Activated T-helper 17 cell treated with anti-CD3 and anti-CD28 coated beads, Interleukin-2, amount 50 U/mL, for 72 hours (primary cell): ENCODE results near the gene TMEM132C. TPM values are rescaled to one million over a fixed set of nuclear protein-coding genes. Genes with fewer than 3 reads are reported as not detected.

Source experiments
- ATAC-seq: fragments of 150-1000 bp; cut with Tn5 transposase; replicated peaks from 2 replicates; pipeline ENCODE4 v1.10.0; 2021; ENCODE audit warnings: mild to moderate bottlenecking, moderate library complexity
- H3K27ac Mint-ChIP-seq: one replicate; pipeline ENCODE4 v1.8.0; 2022; ENCODE audit warnings: mixed read lengths
- H3K27me3 Mint-ChIP-seq: one replicate; pipeline ENCODE4 v1.8.0; 2022; ENCODE audit warnings: mixed read lengths
- H3K36me3 Mint-ChIP-seq: one replicate; pipeline ENCODE4 v1.8.0; 2022; ENCODE audit warnings: low read depth, mild to moderate bottlenecking, mixed read lengths
- H3K4me1 Mint-ChIP-seq: one replicate; pipeline ENCODE4 v1.8.0; 2022; ENCODE audit warnings: mixed read lengths
- H3K4me3 Mint-ChIP-seq: one replicate; pipeline ENCODE4 v1.8.0; 2022; ENCODE audit warnings: mild to moderate bottlenecking, mixed read lengths
- H3K9me3 Mint-ChIP-seq: one replicate; pipeline ENCODE4 v1.8.0; 2022; ENCODE audit warnings: mixed read lengths
- total RNA-seq, 2 donors: library from RNA; stranded (reverse); gene quantifications; one replicate each; pipeline ENCODE4 v1.2.3, GENCODE V29; 2022

The TMEM132C gene
- total RNA-seq, 2 donors from 2014 or later, result not detected

DNA sequence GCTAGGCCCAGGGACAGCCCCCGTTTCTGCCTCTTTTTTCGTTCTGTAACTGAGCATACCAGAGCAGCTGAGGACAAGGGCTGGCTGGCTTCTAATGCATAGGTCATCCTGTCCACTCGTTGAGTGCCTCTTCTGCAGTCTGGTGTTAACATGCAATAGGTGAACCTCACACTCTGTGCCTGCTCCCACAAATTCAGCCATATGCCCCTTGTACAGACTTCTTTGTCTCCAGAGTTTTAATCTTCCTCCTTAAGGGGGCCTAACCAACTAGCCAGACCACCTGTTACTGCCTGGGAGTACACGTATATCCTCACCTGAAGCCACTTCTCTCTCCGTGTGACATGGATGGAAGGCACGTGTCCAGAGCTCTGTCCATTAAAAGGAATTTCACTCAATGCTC, 445.7 kb downstream of the TMEM132C start:
- Mint-ChIP-seq H3K27ac (no peak overlapping the region), H3K4me1 (no peaks in the 10 kb centered on the region), H3K36me3 (no peaks in the 10 kb centered on the region), H3K9me3 (peaks cover 8% of the 10 kb centered on the region), H3K27me3 (peaks cover 6% of the 10 kb centered on the region), H3K4me3 (no peak overlapping the region)
- ATAC-seq, result no peak

DNA sequence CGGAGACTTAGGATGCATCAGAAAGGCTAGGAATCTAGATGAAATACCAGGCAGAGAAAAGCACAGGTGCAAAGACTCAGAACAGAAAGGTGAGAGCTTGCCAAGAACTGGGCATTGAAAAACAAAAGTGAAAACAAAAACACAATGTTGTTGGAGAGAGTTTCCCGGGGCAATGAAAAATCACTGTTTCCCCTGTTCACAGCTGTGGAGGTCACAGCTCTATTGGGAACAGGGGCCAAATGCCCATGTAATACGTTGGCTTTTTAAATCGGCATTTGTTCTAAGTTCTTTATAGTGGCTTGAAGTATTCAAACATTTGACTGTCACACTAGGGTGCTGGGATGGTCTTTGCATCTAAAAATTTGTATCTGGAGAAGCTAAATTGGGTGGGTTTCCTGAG, 448.5 kb downstream of the TMEM132C start:
- Mint-ChIP-seq H3K27ac (no peak overlapping the region), H3K9me3 (peaks cover 12% of the 10 kb centered on the region), H3K4me1 (no peaks in the 10 kb centered on the region)

DNA sequence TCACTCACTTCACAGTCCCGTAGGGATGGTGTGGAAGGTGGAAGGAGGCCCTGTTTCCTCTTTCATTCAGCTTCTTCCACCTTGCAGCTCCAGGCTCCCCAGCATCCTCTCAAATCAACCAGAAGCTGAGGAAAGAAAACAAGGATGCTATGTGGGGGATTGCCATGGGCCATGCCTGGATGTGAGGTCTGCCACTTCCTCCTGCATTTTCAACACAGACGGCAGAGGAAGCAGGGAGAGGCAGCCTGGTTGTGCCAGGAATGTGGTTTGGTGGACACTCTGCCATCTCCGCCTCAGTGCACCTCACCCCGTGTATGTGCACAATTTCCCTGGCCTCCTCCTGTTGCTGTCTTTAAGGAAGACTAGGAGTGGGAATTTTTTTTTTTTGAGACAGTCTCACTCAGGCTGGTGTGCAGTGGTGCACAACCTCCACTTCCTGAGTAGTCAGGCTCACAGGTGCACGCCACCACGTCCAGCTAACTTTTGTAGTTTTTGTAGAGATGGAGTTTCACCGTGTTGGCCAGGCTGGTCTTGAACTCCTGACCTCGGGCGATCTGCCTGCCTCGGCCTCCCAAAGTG, 457.6 kb downstream of the TMEM132C start:
- ATAC-seq, result no peak
- H3K4me1 Mint-ChIP-seq, result no peaks in the 10 kb centered on the region
- H3K27ac Mint-ChIP-seq, result no peak overlapping the region
- peaks cover 16% of the 10 kb centered on the region for H3K27me3 Mint-ChIP-seq
- no peak overlapping the region for H3K4me3 Mint-ChIP-seq
- H3K9me3 Mint-ChIP-seq, result peaks cover under 1% of the 10 kb centered on the region
- H3K36me3 Mint-ChIP-seq, result no peaks in the 10 kb centered on the region

More for the DNA sequence above, 448.5 kb downstream of the TMEM132C start:
- no peak for ATAC-seq
- Mint-ChIP-seq H3K27me3 (peaks cover 6% of the 10 kb centered on the region), H3K36me3 (no peaks in the 10 kb centered on the region), H3K4me3 (no peak overlapping the region)

DNA sequence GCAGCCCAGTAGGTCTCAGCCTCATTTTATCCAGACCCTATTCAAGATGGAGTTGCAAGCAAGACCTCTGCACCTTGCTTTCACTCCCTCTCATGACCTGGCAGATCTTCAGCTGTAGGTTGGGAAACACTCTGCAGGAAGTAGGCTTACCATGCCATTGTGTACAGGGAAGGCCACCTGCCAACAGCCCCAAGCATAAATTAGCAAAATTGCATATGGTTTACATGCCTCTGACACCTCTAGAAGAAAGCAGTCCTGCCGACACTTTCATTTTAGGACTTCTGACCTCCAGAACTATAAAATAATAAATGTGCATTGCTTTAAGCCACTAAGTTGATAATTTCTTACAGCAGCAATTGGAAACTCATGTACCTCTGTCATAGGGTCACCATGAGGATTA, 459.9 kb downstream of the TMEM132C start:
- no peak overlapping the region for H3K27ac Mint-ChIP-seq
- no peak for ATAC-seq
- H3K4me3 Mint-ChIP-seq, result no peak overlapping the region
- H3K4me1 Mint-ChIP-seq, result no peaks in the 10 kb centered on the region
- H3K9me3 Mint-ChIP-seq, result no peaks in the 10 kb centered on the region
- peaks cover 18% of the 10 kb centered on the region for H3K27me3 Mint-ChIP-seq
- H3K36me3 Mint-ChIP-seq, result no peaks in the 10 kb centered on the region

DNA sequence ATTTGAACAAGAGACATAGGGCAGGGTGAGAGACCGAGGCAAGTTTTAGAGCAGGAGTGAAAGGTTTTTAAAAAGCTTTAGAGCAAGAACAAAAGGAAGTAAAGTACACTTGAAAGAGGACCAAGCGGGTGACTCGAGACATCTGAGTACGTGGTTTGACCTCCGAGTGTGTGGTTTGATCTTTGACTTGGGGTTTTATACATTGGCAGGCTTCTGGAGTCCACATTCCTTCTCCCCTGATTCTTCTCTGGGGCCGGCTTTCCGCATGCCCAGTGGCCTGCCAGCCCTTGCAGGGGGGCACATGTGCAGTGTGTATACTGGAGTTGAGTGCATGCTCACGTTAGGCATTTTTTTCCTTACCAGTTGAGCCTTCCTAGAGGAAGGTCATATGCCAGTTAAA, 460.5 kb downstream of the TMEM132C start:
- H3K27ac Mint-ChIP-seq, result no peak overlapping the region
- ATAC-seq, result no peak
- no peaks in the 10 kb centered on the region for H3K4me1 Mint-ChIP-seq
- H3K4me3 Mint-ChIP-seq, result no peak overlapping the region
- H3K27me3 Mint-ChIP-seq, result peaks cover 18% of the 10 kb centered on the region
- no peaks in the 10 kb centered on the region for H3K36me3 Mint-ChIP-seq
- no peaks in the 10 kb centered on the region for H3K9me3 Mint-ChIP-seq

DNA sequence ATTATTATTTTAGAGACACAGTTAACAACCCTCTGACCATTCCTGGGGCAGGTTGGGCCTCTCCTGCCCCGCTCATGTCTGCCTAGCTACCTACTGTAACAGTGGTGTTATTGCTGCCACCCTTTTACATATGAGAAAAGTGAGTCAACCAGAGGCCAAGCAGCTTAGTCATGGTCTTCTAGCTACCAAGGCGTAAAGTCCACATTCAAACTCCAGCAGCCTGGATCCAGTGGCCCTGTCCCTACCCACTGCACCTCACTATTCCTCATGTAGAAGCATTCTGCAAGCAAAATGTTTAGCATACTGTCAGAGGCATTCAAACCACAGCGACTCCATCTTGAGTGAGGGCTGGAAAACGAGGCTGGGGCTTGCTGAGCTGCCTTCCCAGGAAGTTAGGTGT, 461.0 kb downstream of the TMEM132C start:
- ATAC-seq, result no peak
- Mint-ChIP-seq H3K9me3 (no peaks in the 10 kb centered on the region), H3K4me1 (no peaks in the 10 kb centered on the region), H3K4me3 (no peak overlapping the region), H3K27ac (no peak overlapping the region), H3K36me3 (no peaks in the 10 kb centered on the region), H3K27me3 (peaks cover 18% of the 10 kb centered on the region)

DNA sequence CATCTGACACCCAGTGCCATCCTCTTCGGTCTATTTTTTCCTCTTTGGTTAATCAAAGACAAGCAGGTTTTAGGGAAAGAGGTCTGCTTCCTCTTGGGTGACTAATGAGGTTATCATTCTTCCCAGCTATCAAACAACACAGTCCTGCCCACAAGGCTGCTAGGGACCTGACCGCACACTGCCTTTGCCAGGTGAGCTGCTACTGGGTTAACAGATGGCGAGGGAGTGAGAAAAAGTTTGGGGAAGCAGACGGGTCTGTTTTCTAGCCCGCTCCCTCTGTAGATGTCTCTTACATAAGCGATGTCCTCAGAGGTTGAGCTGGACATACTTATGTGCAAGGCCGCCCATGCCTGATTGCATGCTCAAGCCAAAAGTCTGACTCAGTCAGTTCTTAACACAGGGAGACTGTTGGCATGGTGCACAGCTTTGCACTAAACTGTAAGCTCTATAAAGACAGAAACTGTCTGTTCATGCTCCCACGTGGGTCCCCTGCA, 462.7 kb downstream of the TMEM132C start:
- no peaks in the 10 kb centered on the region for H3K4me1 Mint-ChIP-seq
- H3K27me3 Mint-ChIP-seq, result peaks cover 18% of the 10 kb centered on the region
- H3K4me3 Mint-ChIP-seq, result no peak overlapping the region
- H3K36me3 Mint-ChIP-seq, result no peaks in the 10 kb centered on the region
- ATAC-seq, result no peak
- H3K9me3 Mint-ChIP-seq, result no peaks in the 10 kb centered on the region
- H3K27ac Mint-ChIP-seq, result no peak overlapping the region

DNA sequence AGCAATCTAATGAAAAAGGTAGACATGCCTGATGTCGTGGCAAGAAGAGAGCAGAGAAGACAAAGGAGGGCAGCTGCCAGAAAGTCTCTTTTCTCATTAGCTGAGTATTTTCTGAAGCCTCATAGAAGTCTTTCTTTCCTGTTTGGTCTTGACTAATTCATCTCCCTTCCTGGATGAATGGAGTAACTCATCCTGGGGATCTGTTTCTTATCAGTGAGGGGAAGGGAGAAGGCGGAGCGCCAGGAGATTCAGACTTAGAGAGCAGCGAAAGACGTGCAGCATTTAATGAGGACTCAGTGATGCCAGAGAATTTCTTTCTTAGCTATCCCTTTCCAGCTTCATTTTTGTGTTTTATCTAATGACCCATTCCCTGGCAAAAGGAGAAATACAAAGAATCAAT, 467.4 kb downstream of the TMEM132C start:
- Mint-ChIP-seq H3K27ac (no peak overlapping the region), H3K27me3 (peaks cover 10% of the 10 kb centered on the region), H3K4me1 (no peaks in the 10 kb centered on the region)

DNA sequence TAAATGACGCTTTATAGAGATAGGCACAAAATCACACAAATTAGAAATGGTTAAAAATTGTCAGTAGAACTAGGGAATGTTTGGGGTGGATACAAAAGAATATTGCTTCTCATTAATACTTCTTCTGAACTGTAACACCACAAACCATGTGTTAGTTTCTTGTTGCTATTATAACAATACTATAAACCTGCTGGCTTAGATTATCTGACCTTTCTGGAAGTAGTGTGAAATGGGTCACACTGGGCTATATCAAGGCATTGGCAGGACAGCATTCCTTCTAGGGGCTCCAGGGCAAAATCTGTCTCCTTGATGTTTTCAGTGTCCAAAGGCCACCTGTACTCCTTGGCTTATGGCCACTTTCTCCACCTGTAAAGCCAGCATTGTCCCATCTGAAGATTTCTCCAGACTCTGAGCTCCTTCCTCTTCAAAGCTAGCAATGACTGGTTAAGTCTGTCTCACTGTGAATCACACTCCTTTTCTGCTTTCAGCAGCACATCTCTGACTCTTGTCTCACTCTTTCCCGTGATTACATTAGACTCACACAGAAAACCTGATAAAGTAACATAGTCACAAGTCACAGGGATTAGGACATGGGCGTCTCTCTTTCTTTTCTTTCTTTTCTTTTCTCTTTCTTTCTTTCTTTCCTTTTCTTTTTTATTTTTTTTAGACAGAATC, 470.5 kb downstream of the TMEM132C start:
- no peak overlapping the region for H3K4me3 Mint-ChIP-seq
- peaks cover 15% of the 10 kb centered on the region for H3K27me3 Mint-ChIP-seq
- ATAC-seq, result no peak
- peaks cover 7% of the 10 kb centered on the region for H3K9me3 Mint-ChIP-seq
- no peaks in the 10 kb centered on the region for H3K4me1 Mint-ChIP-seq
- no peaks in the 10 kb centered on the region for H3K36me3 Mint-ChIP-seq
- no peak overlapping the region for H3K27ac Mint-ChIP-seq

More for the DNA sequence above, 467.4 kb downstream of the TMEM132C start:
- H3K4me3 Mint-ChIP-seq, result no peak overlapping the region
- no peaks in the 10 kb centered on the region for H3K36me3 Mint-ChIP-seq
- ATAC-seq, result no peak
- H3K9me3 Mint-ChIP-seq, result peaks cover 5% of the 10 kb centered on the region

DNA sequence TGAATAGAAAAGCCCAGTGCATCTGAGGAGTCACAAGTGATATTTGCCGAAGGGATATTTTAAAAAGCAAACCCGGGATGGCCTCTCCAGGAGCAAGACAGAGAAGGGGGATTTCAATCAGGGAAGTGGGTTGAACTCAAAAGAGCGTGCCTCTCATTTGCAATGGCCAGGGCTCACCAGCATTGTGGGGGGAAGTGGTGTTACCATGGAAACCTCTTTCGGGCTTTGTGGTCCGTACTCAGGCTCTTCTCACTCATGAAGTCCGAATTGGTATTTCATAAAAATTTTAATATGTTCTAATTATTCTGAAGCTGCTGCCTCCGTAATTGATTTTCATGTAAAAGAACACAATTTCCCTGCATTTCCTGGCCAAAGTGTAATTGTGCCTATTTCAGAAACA, 476.9 kb downstream of the TMEM132C start:
- H3K36me3 Mint-ChIP-seq, result no peaks in the 10 kb centered on the region
- no peak overlapping the region for H3K27ac Mint-ChIP-seq
- H3K4me3 Mint-ChIP-seq, result no peak overlapping the region
- H3K9me3 Mint-ChIP-seq, result peaks cover 7% of the 10 kb centered on the region
- H3K4me1 Mint-ChIP-seq, result no peaks in the 10 kb centered on the region
- peaks cover 24% of the 10 kb centered on the region for H3K27me3 Mint-ChIP-seq
- no peak for ATAC-seq

DNA sequence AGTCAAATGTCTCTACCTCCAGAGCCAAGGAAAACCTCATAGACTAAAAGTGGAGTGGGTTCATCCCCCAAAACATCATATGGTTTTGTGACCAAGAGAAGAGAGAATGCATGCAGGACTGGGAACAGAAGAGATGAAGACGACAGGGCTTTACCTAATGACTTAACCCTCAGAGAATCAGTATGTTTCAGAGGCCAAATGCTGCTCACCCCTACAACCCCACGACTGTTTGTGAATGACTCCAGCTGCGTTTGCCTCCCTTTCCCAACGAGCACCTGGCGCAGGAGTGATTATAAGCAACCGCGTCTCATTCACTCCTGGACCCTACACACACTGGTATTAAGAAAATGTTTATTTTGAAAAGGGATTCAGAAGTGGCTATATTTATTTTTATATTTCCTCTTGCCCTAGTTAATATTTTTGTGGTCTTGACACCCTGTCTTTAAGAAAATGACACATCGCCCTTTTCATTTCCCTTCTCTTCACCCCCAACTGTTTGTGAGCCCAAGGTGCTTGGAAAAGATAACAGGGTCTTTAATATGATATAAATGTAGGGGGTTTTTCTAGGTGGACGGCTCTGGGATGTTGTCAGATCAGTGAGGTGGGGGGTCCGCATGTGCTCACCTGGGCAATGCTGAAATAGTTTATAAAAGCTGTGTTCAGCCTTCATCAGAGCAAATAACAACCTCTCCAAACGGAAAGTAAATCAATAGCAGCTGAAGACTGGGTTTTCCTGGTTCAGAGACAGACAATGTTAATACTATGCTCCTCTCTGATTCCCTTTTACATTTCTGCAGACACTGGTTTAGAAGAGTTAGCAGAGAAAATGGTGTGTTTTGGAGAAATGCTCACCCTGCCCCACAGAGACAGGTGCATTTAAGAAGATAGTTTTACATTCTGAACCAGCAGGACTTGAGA, 479.1 kb downstream of the TMEM132C start:
- Mint-ChIP-seq H3K27me3 (peaks cover 14% of the 10 kb centered on the region), H3K4me1 (no peaks in the 10 kb centered on the region), H3K4me3 (no peak overlapping the region)

DNA sequence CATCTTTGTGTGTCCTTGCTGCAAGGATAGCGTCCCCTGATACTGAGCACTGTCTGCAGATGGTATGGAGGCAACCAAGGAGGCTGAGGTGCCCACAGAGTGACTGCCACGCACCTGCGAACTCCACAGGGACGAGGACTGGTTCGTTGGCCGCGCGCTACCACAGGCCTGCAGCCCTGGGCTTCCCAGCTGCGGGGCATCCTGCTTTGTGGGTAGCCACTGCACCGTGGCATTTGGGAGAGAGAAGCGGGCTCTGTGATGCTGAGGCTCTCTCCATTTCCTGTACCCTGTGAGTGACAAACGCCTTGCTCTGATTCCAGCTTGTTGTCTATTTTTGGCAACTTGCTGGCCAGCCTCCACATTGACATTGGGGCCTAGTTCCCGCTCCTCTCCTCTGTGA, 480.5 kb downstream of the TMEM132C start:
- no peaks in the 10 kb centered on the region for H3K36me3 Mint-ChIP-seq
- no peak overlapping the region for H3K4me3 Mint-ChIP-seq
- peaks cover 11% of the 10 kb centered on the region for H3K27me3 Mint-ChIP-seq
- no peaks in the 10 kb centered on the region for H3K4me1 Mint-ChIP-seq
- no peak overlapping the region for H3K27ac Mint-ChIP-seq
- ATAC-seq, result no peak
- H3K9me3 Mint-ChIP-seq, result no peaks in the 10 kb centered on the region

More for the DNA sequence above, 479.1 kb downstream of the TMEM132C start:
- Mint-ChIP-seq H3K36me3 (no peaks in the 10 kb centered on the region), H3K9me3 (no peaks in the 10 kb centered on the region), H3K27ac (no peak overlapping the region)
- ATAC-seq, result no peak

DNA sequence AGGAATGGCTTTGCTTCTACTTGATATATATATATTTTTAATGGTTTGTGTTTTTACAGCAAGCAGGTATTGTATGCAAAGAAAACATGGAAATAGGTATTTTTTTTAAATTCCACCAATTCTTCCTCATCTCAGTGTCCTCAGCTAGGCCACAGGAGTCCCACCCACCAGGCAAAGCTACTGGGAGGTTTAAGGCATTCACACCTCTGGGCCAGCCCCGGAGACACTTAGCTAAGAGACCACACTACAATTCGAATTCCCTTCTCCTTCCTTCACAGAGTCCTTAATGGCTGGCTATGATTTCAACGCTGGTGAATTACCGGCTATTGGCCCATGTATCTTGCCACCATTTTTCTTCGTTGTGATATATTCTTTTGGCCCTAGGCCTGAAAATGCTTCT, 485.4 kb downstream of the TMEM132C start:
- Mint-ChIP-seq H3K4me3 (no peak overlapping the region), H3K4me1 (no peaks in the 10 kb centered on the region), H3K27ac (no peak overlapping the region), H3K9me3 (no peaks in the 10 kb centered on the region), H3K36me3 (no peaks in the 10 kb centered on the region), H3K27me3 (peaks cover 3% of the 10 kb centered on the region)
- no peak for ATAC-seq

DNA sequence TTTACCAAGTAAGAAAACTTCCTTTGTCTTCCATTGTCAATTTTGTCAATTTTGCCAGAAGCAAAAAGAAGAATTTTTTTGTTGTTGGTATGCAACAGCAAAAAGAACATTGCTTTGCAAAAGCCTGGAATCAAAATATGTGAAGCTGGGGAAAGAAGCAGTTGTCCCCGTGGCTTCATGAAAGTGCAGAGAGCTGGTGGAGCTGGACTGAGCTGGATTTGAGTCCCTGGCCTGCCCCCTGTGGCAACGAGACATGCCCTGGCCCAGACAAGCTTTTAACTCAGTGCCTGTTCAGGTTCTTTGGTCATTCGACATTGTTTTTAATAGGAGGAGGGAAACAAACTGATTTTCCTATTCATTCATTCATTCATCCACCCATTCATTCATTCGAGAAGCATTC, 486.5 kb downstream of the TMEM132C start:
- Mint-ChIP-seq H3K4me1 (no peaks in the 10 kb centered on the region), H3K36me3 (no peaks in the 10 kb centered on the region), H3K9me3 (no peaks in the 10 kb centered on the region), H3K27ac (no peak overlapping the region), H3K4me3 (no peak overlapping the region), H3K27me3 (no peaks in the 10 kb centered on the region)
- no peak for ATAC-seq
